ENCODE results near the gene KRT72.

Gene KRT72

DNA sequence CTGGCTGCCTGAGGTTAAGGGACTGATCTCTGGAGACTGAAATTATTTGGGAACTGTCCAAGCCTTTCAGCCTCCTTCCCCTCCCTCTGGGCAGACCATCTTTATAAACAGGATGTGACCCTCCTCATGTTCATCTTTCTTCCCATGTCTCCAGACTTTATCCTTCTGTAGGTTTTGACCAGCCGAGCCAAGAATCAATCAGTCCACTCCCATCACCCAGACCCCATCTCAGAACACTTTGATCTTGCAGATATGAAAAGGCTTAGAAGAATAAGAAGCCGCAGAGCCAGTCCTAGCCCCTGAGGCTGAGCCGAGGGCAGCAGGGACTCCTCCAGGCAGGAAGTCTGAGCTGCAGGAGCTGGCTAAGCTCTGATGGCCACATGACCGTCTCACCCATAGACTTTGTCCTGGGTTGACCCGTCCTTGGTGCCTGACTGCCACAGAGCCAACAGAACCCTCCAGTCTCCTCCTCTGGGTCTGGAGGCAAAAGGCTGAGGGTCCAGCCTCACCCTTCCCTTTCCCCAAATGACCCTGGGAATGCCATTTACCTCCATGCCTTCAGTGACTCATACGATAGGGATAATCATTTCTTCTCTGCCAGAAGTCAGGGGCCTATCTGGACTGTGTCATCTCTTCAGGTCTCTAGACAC lies 49.9 kb downstream of the KRT72 start:
- no peak overlapping the region for H3K4me3 ChIP-seq (replicated peaks; ENCODE audit: insufficient read depth, low read length)
- no peak for DNase-seq (ENCODE audit: low read depth in 1 of 2, low spot score in 1 of 2)
- no peaks in the 10 kb centered on the region for H3K27me3 ChIP-seq (ENCODE audit: insufficient read depth, poor library complexity, severe bottlenecking)
- H3K27ac ChIP-seq (replicated peaks) = no peak overlapping the region
- TF ChIP-seq POLR2AphosphoS5 (IDR thresholded peaks at IDR 0.05; ENCODE audit: low read depth) (no peak), SPI1 (IDR thresholded peaks at IDR 0.05; ENCODE audit: borderline replicate concordance, low read depth) (no peak), GABPA (IDR thresholded peaks at IDR 0.05; ENCODE audit: low read depth) (no peak)
- TF ChIP-seq, protein P1, sequence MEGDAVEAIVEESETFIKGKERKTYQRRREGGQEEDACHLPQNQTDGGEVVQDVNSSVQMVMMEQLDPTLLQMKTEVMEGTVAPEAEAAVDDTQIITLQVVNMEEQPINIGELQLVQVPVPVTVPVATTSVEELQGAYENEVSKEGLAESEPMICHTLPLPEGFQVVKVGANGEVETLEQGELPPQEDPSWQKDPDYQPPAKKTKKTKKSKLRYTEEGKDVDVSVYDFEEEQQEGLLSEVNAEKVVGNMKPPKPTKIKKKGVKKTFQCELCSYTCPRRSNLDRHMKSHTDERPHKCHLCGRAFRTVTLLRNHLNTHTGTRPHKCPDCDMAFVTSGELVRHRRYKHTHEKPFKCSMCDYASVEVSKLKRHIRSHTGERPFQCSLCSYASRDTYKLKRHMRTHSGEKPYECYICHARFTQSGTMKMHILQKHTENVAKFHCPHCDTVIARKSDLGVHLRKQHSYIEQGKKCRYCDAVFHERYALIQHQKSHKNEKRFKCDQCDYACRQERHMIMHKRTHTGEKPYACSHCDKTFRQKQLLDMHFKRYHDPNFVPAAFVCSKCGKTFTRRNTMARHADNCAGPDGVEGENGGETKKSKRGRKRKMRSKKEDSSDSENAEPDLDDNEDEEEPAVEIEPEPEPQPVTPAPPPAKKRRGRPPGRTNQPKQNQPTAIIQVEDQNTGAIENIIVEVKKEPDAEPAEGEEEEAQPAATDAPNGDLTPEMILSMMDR (IDR thresholded peaks at IDR 0.05; ENCODE audit: insufficient read depth, low read length) = no peak
- TF ChIP-seq, protein P2, sequence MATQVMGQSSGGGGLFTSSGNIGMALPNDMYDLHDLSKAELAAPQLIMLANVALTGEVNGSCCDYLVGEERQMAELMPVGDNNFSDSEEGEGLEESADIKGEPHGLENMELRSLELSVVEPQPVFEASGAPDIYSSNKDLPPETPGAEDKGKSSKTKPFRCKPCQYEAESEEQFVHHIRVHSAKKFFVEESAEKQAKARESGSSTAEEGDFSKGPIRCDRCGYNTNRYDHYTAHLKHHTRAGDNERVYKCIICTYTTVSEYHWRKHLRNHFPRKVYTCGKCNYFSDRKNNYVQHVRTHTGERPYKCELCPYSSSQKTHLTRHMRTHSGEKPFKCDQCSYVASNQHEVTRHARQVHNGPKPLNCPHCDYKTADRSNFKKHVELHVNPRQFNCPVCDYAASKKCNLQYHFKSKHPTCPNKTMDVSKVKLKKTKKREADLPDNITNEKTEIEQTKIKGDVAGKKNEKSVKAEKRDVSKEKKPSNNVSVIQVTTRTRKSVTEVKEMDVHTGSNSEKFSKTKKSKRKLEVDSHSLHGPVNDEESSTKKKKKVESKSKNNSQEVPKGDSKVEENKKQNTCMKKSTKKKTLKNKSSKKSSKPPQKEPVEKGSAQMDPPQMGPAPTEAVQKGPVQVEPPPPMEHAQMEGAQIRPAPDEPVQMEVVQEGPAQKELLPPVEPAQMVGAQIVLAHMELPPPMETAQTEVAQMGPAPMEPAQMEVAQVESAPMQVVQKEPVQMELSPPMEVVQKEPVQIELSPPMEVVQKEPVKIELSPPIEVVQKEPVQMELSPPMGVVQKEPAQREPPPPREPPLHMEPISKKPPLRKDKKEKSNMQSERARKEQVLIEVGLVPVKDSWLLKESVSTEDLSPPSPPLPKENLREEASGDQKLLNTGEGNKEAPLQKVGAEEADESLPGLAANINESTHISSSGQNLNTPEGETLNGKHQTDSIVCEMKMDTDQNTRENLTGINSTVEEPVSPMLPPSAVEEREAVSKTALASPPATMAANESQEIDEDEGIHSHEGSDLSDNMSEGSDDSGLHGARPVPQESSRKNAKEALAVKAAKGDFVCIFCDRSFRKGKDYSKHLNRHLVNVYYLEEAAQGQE (IDR thresholded peaks at IDR 0.05; ENCODE audit: insufficient replicate concordance, low read depth) = no peak

DNA sequence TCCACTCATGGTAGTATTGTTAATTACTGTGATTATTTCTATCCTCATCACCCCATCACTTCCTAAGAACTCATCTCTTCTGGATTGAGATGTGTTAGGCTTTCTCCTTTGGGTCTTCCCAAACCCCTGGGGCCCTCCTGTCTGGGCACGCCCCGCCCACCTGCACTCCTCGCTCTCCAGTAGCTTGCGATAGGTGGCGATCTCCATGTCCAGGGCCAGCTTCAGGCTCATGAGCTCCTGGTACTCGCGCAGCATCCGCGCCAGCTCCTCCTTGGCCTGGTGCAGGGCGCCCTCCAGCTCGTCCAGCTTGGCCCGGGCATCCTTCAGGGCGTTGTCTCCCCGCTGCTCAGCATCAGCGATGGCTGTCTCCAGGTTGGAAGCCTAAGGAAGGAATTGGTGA lies 55.1 kb downstream of the KRT72 start:
- Histone ChIP-seq H3K4me3 (replicated peaks; ENCODE audit: insufficient read depth, low read length) (no peak overlapping the region), H3K27me3 (ENCODE audit: insufficient read depth, poor library complexity, severe bottlenecking) (no peaks in the 10 kb centered on the region), H3K27ac (replicated peaks) (no peak overlapping the region)
- no peak for DNase-seq (ENCODE audit: low read depth in 1 of 2, low spot score in 1 of 2)
- TF ChIP-seq, protein P2 (IDR thresholded peaks at IDR 0.05; ENCODE audit: insufficient replicate concordance, low read depth) = no peak
- TF ChIP-seq, protein P1 (IDR thresholded peaks at IDR 0.05; ENCODE audit: insufficient read depth, low read length) = no peak
- TF ChIP-seq GABPA (IDR thresholded peaks at IDR 0.05; ENCODE audit: low read depth) (no peak), POLR2AphosphoS5 (IDR thresholded peaks at IDR 0.05; ENCODE audit: low read depth) (no peak), SPI1 (IDR thresholded peaks at IDR 0.05; ENCODE audit: borderline replicate concordance, low read depth) (no peak)

GRCh38 chr12:52543985-52544883 lies 57.0 kb downstream of the KRT72 start:
- H3K27ac ChIP-seq (replicated peaks) = no peak overlapping the region
- TF ChIP-seq, protein P1 (IDR thresholded peaks at IDR 0.05; ENCODE audit: insufficient read depth, low read length) = no peak
- TF ChIP-seq SPI1 (IDR thresholded peaks at IDR 0.05; ENCODE audit: borderline replicate concordance, low read depth) = no peak
- TF ChIP-seq, protein P2 (IDR thresholded peaks at IDR 0.05; ENCODE audit: insufficient replicate concordance, low read depth) = no peak
- TF ChIP-seq POLR2AphosphoS5 (IDR thresholded peaks at IDR 0.05; ENCODE audit: low read depth) = no peak
- no peak for TF ChIP-seq GABPA (IDR thresholded peaks at IDR 0.05; ENCODE audit: low read depth)
- H3K4me3 ChIP-seq (replicated peaks; ENCODE audit: insufficient read depth, low read length) = no peak overlapping the region
- no peaks in the 10 kb centered on the region for H3K27me3 ChIP-seq (ENCODE audit: insufficient read depth, poor library complexity, severe bottlenecking)
- DNase-seq (ENCODE audit: low read depth in 1 of 2, low spot score in 1 of 2) = no peak
